ENCODE results near the gene HTRA3.

DNA sequence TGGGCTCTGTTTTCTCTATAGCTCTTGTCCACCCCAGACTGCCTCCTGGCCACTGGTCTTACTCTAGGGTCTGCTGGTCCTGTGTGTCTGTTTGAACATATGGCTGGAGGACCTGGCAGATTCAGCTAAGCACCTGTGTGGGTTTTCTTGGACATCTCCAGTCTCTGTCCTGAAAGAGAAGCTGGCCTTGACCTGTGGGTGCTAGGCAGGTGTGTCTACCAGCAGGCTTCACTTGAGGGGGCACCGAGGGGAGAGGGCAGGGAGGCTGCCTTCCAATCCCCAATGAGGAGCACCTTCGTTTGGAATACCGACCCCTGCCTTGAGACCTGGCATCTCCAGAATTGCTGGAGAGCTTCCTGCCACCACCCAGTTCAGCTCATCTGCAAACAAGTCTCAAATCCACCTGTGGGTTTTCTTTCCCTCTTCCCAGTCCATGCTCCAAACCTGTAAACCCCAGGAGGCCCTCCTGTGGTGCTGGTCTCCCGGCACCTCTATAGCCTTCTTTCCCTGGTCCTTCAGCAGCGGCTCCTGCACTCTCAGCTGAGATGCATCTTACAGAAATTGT lies 45.2 kb downstream of the HTRA3 start:
- TF ChIP-seq POLR2A (IDR thresholded peaks at IDR 0.05): no peak
- TF ChIP-seq, protein P1, sequence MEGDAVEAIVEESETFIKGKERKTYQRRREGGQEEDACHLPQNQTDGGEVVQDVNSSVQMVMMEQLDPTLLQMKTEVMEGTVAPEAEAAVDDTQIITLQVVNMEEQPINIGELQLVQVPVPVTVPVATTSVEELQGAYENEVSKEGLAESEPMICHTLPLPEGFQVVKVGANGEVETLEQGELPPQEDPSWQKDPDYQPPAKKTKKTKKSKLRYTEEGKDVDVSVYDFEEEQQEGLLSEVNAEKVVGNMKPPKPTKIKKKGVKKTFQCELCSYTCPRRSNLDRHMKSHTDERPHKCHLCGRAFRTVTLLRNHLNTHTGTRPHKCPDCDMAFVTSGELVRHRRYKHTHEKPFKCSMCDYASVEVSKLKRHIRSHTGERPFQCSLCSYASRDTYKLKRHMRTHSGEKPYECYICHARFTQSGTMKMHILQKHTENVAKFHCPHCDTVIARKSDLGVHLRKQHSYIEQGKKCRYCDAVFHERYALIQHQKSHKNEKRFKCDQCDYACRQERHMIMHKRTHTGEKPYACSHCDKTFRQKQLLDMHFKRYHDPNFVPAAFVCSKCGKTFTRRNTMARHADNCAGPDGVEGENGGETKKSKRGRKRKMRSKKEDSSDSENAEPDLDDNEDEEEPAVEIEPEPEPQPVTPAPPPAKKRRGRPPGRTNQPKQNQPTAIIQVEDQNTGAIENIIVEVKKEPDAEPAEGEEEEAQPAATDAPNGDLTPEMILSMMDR (IDR thresholded peaks at IDR 0.05): no peak
